PC-9 (cell line): ENCODE data around the gene MEAF6. TPM values are rescaled to one million over a fixed set of nuclear protein-coding genes. Genes with fewer than 3 reads are reported as not detected.

Source experiments
- BruUV-seq: library from RNA; stranded (reverse); fragments of 400-500 nt; replicated peaks from 2 replicates; lab custom pipeline; 2021; lab: Mats Ljungman, UMichigan
- CTCF ChIA-PET: fragments of 300-600 bp; sonication (Branson Sonifier 250); formaldehyde crosslinking; loops from one replicate; lab custom pipeline; 2022; ENCODE audit warnings: antibody characterized with exemption; lab: Charles Lee
- POLR2A ChIA-PET: fragments of 300-600 bp; sonication (Branson Sonifier 250); formaldehyde crosslinking; loops from one replicate; lab custom pipeline; 2022; ENCODE audit warnings: antibody characterized with exemption; ENCODE audit not compliant: unreplicated experiment; lab: Charles Lee
- DNase-seq, 2 experiments: peaks; one replicate each; pipeline versions ENCODE4 v3.0.0 to v3.0.0-alpha.2; 2015 to 2022; ENCODE audit warnings: mixed read lengths in 1 of 2
- H2AFZ ChIP-seq: fragments of 200-600 bp; sonication (generic); 2 replicates; pipeline ENCODE4 v1.8.1; 2017; ENCODE audit warnings: antibody characterized with exemption
- H3F3A ChIP-seq: fragments of 200-600 bp; sonication (generic); 2 replicates; pipeline ENCODE4 v1.8.1; 2017; ENCODE audit warnings: antibody characterized with exemption, mild to moderate bottlenecking, low read depth; ENCODE audit not compliant: insufficient read depth
- H3K27ac ChIP-seq: fragments of 200-600 bp; sonication (generic); 2 replicates; pipeline ENCODE4 v1.6.1; 2016; ENCODE audit warnings: mixed run types
- H3K27me3 ChIP-seq: fragments of 200-600 bp; sonication (generic); 2 replicates; pipeline ENCODE4 v1.6.1; 2016; ENCODE audit warnings: low read depth, mixed run types; ENCODE audit not compliant: insufficient read depth
- H3K36me3 ChIP-seq: fragments of 200-600 bp; sonication (generic); 2 replicates; pipeline ENCODE4 v1.6.1; 2016; ENCODE audit warnings: low read depth, mixed run types
- H3K4me1 ChIP-seq: fragments of 200-600 bp; sonication (generic); replicated peaks from 2 replicates; pipeline ENCODE4 v1.6.1; 2016; ENCODE audit warnings: mixed run types; ENCODE audit not compliant: insufficient read depth
- H3K4me2 ChIP-seq: fragments of 200-600 bp; sonication (generic); 2 replicates; pipeline ENCODE4 v1.6.1; 2017; ENCODE audit warnings: mixed run types
- H3K4me3 ChIP-seq: fragments of 200-600 bp; sonication (generic); 2 replicates; pipeline ENCODE4 v1.6.1; 2016; ENCODE audit warnings: mixed run types
- H3K79me2 ChIP-seq: fragments of 200-600 bp; sonication (generic); 2 replicates; pipeline ENCODE4 v1.6.1; 2017; ENCODE audit warnings: low read depth, mixed run types
- H3K9me2 ChIP-seq: fragments of 200-600 bp; sonication (generic); 2 replicates; pipeline ENCODE4 v1.8.1; 2017; ENCODE audit warnings: mild to moderate bottlenecking; ENCODE audit not compliant: insufficient read depth
- H3K9me3 ChIP-seq: fragments of 200-600 bp; sonication (generic); 2 replicates; pipeline ENCODE4 v1.8.1; 2016; ENCODE audit warnings: low read depth; ENCODE audit not compliant: insufficient read depth
- H4K20me1 ChIP-seq: fragments of 200-600 bp; sonication (generic); 2 replicates; pipeline ENCODE4 v1.8.1; 2017; ENCODE audit not compliant: insufficient read depth
- CTCF ChIP-seq: fragments of 200-600 bp; sonication (generic); conservative IDR thresholded peaks from 2 replicates; pipeline ENCODE4 v1.6.1; 2017; ENCODE audit warnings: mixed run types, antibody characterized with exemption, mild to moderate bottlenecking, moderate library complexity
- EZH2 ChIP-seq: fragments of 200-600 bp; sonication (generic); IDR thresholded peaks from 2 replicates; pipeline ENCODE4 v1.8.0; 2017; ENCODE audit warnings: antibody characterized with exemption, low read depth
- intact Hi-C: fragments of 100-400 bp; cut with micrococcal nuclease; formaldehyde crosslinking; loops from one replicate; pipeline ENCODE4 v1.10.0; 2022; ENCODE audit not compliant: unreplicated experiment
- total RNA-seq: library from RNA; stranded (reverse); gene quantifications from 2 replicates; pipeline ENCODE4 v1.2.3, GENCODE V29; 2021

The MEAF6 gene
- total RNA-seq, 1 experiment from 2014 or later: 72.3 TPM

GRCh38 chr1:37474697-37475379 lies 39.7 kb downstream of the MEAF6 start:
- Histone ChIP-seq H4K20me1 (no peaks in the 10 kb centered on the region; the same call in 1 of the 2 replicates), H3K36me3 (peaks cover 20% of the 10 kb centered on the region), H3K4me3 (peak overlapping the region; percentile 94), H3K79me2 (peaks cover 74% of the 10 kb centered on the region), H3K27ac (peak overlapping the region; percentile 96), H3K4me1 (peaks cover 60% of the 10 kb centered on the region), H2AFZ (no peak overlapping the region), H3K9me3 (no peaks in the 10 kb centered on the region), H3K9me2 (no peaks in the 10 kb centered on the region), H3F3A (peaks cover 62% of the 10 kb centered on the region), H3K27me3 (no peaks in the 10 kb centered on the region), H3K4me2 (peak overlapping the region; percentile 95)
- CTCF ChIA-PET: interaction anchor here (0.7 to 2.2 kb wide), 2 partner anchors 12 to 24 kb away, joined by 3 to 8 read pairs; no protein-coding TSS in a partner anchor
- POLR2A ChIA-PET: interaction anchor here (0.5 to 0.8 kb wide), 4 partner anchors 16 to 1667 kb away, joined by 3 to 10 read pairs (median 6); no protein-coding TSS in a partner anchor
- no peak for TF ChIP-seq CTCF
- no peak for TF ChIP-seq EZH2
- intact Hi-C loops: loop anchor here (2.0 to 10.0 kb wide), 8 partner anchors 77 to 1088 kb away; partner anchors contain the start of genes C1orf122, GNL2, MTF1 and SNIP1
- BruUV-seq: no TSS peak
- DNase-seq: no peak

GRCh38 chr1:37474046-37474696 lies 40.4 kb downstream of the MEAF6 start, which contains the start of gene ZC3H12A:
ZC3H12A (plus strand) TSS chr1:37474580; CDS start chr1:37475497, 917 bp downstream.
- Histone ChIP-seq H3K9me3 (no peaks in the 10 kb centered on the region), H3K4me2 (peak within 1 kb of the TSS; percentile 95), H3K36me3 (peaks cover 20% of the 10 kb centered on the region), H3K27me3 (no peaks in the 10 kb centered on the region), H3K4me3 (peak within 1 kb of the TSS; percentile 94), H3K9me2 (no peaks in the 10 kb centered on the region), H3F3A (peaks cover 59% of the 10 kb centered on the region), H4K20me1 (no peaks in the 10 kb centered on the region; the same call in 1 of the 2 replicates), H3K4me1 (peaks cover 57% of the 10 kb centered on the region), H3K27ac (peak within 1 kb of the TSS; percentile 96), H3K79me2 (peaks cover 71% of the 10 kb centered on the region), H2AFZ (peak within 1 kb of the TSS; percentile 89)
- POLR2A ChIA-PET: interaction anchor here (0.5 to 0.7 kb wide), 4 partner anchors 10 to 1509 kb away, joined by 4 to 34 read pairs (median 6); no protein-coding TSS in a partner anchor
- TF ChIP-seq EZH2: no peak
- CTCF ChIA-PET: interaction anchor here (0.7 to 1.1 kb wide), 2 partner anchors 13 to 19 kb away, joined by 4 to 5 read pairs; no protein-coding TSS in a partner anchor
- peak; percentile 76 to 96 for DNase-seq
- BruUV-seq: no TSS peak
- intact Hi-C loops: loop anchor here (2.0 to 10.0 kb wide), 4 partner anchors 333 to 661 kb away; partner anchors contain the start of genes C1orf122, MTF1 and YRDC

GRCh38 chr1:37473431-37474045 lies 41.0 kb downstream of the MEAF6 start:
- TF ChIP-seq CTCF: 0 out of 2 replicates have a peak, but pooled peaks have one; percentile 14
- TF ChIP-seq EZH2: no peak
- no peaks in the 10 kb centered on the region for H3K27me3 ChIP-seq
- intact Hi-C loops: loop anchor here (2.0 to 10.0 kb wide), 4 partner anchors 334 to 661 kb away; partner anchors contain the start of genes C1orf122, MTF1 and YRDC
- H2AFZ ChIP-seq: peak overlapping the region; percentile 89
- H3K4me3 ChIP-seq: peak overlapping the region; percentile 94
- no peaks in the 10 kb centered on the region for H3K9me2 ChIP-seq
- H3K79me2 ChIP-seq: peaks cover 64% of the 10 kb centered on the region
- H4K20me1 ChIP-seq: no peaks in the 10 kb centered on the region; the same call in 1 of the 2 replicates
- H3K4me1 ChIP-seq: peaks cover 51% of the 10 kb centered on the region
- ChIA-PET POLR2A (interaction anchor here (0.5 to 0.7 kb wide), 5 partner anchors 11 to 1510 kb away, joined by 4 to 34 read pairs (median 4); no protein-coding TSS in a partner anchor), CTCF (interaction anchor here (0.7 to 1.1 kb wide), 2 partner anchors 13 to 18 kb away, joined by 4 to 5 read pairs; no protein-coding TSS in a partner anchor)
- peaks cover 19% of the 10 kb centered on the region for H3K36me3 ChIP-seq
- BruUV-seq: TSS peak; percentile 1
- peaks cover 53% of the 10 kb centered on the region for H3F3A ChIP-seq
- H3K4me2 ChIP-seq: peak overlapping the region; percentile 95
- no peaks in the 10 kb centered on the region for H3K9me3 ChIP-seq
- no peak for DNase-seq
- H3K27ac ChIP-seq: peak overlapping the region; percentile 9; the same call in 1 of the 2 replicates
